SU-DHL-6 (cell line): ENCODE results near the gene CSF1.

Experiments used
- CTCF ChIP-seq: fragments of 200-600 bp; sonication (generic); IDR thresholded peaks from one replicate; pipeline ENCODE4 v1.5.1; 2017; ENCODE audit warnings: antibody characterized with exemption, mild to moderate bottlenecking, low read length, moderate library complexity; ENCODE audit not compliant: insufficient read depth, poor library complexity, severe bottlenecking
- EZH2phosphoT487 ChIP-seq: fragments of 200-600 bp; sonication (generic), shearing (Covaris generic); conservative IDR thresholded peaks from 2 replicates; pipeline ENCODE4 v1.6.1; 2018; ENCODE audit warnings: mild to moderate bottlenecking, antibody characterized with exemption, low read length, moderate library complexity, mixed read lengths

DNA sequence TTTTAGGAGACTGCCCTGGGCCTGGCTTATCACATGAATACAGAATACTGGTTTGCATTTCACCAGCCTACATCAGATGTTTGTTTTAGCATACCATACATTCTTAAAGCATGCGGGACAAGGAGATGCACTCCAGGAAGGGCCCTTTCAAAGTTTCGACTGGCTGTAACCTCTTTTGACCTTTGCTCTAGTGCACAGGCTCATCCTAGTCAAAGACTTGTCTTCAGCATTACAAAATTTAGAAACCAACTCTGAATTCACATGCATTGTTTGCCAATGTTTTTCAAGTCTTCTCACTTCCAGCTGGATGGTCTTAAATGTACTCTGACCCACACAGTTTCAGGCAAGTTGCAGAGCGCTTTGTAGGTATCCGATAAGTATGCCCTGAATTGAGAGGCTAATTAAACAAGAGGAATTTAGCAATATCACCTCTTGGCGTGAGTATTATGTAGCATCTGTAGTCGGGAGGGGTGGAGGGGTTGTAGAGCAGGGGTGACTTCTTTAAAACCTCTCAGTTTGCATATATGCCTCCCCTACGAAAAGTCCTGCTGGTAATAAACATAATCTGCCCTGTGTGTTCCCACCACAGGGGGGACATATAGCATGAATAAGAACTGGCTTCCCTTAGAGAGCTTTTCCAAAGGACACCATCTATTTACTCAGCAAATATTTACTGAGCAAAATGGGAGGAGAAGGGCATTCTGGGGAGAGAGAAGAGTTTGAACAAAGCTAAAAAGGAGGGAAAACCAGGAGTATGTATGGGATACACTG lies 49.5 kb downstream of the CSF1 start:
- TF ChIP-seq CTCF (no peak), EZH2phosphoT487 (no peak)
